Measurements from ENCODE around the gene RXRA.

RXRA gene

DNA sequence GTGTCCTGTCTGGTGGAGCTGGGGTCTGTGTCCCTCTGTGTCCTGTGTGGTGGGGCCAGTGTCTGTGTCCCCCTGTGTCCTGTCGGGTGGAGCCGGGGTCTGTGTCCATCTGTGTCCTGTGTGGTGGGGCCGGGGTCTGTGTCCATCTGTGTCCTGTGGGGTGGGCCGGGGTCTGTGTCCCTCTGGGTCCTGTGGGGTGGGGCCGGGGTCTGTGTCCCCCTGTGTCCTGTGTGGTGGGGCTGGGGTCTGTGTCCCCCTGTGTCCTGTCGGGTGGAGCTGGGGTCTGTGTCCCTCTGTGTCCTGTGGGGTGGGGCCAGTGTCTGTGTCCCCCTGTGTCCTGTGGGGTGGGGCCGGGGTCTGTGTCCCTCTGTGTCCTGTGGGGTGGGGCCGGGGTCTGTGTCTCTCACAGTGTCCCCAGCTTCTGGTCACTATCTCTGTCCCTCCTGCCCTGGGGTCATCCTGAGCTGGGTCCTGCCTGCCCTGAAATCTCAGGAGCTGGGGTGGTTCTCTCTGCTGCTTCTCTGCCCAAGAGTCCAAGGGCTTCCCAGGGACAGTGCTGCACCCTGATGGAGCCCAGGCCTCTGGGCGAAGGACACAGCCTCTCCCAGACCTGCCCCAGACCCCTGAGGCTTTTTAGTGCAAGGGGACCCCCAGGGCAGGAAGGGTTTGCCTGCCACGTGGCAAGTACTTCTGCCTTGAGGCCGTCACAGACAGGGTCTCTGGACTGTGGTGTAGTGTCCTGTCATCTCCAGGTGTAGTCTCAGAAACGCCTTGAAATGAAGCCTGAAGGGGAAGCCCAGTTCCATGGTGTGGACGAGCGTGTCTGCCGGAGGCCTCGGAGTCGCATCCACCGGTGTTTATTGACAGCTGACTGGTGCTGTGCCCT is 131.3 kb downstream of the RXRA start:
- no peak for FAIRE-seq

- no peak for FAIRE-seq
Measured at GRCh38 chr9:134458207-134459108, 132.2 kb downstream of the RXRA start.

DNA sequence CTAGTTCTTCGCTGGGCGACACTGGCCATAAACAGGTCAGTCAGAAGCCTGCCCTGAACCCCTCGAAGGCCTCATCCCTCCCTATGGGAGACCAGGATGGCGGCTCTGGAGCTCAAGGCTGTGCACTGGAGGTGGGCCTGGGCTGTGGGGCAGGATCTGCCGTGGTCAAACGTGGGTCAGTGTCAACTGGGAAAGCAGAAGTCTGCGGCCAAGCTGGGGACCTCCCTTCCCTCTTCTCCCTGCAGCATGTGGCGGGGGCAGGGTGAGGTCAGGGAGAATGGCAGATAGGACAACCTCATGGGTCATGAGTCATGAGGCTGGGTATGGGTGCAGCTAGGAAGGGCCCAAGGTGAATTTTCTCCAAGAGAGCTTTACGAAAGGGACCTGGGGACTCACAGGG is 132.9 kb downstream of the RXRA start:
- no peak for FAIRE-seq

GRCh38 chr9:134459573-134459972 is 133.3 kb downstream of the RXRA start:
- FAIRE-seq, result no peak

- FAIRE-seq, result no peak
Measured at GRCh38 chr9:134460206-134460605, 134.0 kb downstream of the RXRA start.

- FAIRE-seq, result no peak
Measured at GRCh38 chr9:134460896-134461295, 134.6 kb downstream of the RXRA start.

GRCh38 chr9:134461426-134461982 is 135.2 kb downstream of the RXRA start:
- FAIRE-seq, result no peak

DNA sequence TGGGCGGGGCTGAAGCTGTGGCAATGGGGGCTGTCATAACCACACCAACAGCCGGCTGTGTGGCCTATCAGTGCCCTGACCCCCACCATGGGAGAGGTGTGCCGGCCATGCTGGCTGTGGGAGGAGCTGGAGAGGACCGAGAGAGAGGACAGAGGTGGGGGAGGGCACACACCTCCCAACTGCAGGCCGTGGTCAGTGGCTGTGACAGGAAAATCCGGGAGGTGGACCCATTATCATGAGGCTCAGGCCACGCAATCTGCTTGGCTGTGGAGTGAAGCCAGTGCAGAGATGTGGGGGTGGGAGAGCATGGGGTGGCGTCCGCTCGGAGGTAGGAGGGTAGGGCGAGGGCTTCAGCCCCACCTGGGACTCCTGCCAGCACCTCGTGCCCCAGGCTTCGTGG is 136.1 kb downstream of the RXRA start:
- FAIRE-seq, result no peak

GRCh38 chr9:134463280-134463679 is 137.0 kb downstream of the RXRA start:
- FAIRE-seq, result no peak

DNA sequence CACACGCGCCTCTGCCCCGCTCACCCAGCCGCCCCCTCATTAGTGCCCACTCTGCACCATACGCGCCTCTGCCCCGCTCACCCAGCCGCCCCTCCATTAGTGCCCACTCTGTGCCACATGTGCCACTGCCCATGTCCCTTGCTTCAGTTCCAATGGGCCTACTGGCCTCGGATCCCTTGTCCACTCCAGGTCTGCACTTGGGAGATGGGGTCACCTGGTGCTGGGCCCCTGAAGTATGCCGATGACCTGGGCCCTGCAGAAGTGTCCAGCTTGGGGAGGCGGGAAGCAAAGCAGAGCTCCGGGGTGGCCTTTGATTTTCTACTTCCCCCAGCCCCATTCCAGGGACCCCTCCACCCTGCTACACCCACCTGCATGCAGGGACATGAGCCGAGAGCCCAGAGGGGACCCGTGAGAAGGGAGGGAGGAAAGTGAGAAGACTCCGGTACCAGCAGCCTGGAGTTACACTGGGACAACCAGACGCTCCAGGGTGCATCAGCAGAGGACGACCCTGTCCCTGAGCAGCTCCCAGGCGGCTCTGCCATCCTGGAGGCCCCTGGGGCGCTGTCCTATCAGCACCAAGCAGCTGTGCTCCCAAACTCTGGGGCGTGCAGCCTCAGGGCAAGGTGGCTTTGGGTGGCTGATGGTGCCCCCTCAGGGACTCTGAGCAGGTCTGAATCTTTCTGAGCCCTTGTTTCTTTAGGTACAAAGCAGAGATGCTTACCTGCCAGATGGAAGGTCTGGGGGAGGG is 140.8 kb downstream of the RXRA start:
- FAIRE-seq, result no peak

DNA sequence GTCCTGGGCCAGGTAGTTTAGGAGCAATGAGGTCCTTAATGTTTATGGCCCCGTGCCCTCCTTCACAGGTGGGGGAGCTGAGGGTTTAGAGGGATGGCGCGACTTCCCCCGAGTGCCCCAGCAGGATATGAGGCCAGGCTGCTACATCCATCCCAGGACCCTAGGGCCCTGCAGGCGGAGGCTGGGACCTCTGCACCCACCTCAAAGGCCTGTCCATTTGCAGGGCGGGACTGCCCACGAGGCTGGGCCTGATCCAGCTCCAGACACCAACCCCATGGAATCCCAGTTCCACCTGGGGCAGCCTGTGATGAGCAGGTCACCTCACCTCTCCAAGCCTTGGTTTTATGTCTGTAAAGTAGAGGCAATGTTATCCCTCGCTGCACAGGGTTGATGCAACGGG is 142.1 kb downstream of the RXRA start:
- FAIRE-seq, result no peak

DNA sequence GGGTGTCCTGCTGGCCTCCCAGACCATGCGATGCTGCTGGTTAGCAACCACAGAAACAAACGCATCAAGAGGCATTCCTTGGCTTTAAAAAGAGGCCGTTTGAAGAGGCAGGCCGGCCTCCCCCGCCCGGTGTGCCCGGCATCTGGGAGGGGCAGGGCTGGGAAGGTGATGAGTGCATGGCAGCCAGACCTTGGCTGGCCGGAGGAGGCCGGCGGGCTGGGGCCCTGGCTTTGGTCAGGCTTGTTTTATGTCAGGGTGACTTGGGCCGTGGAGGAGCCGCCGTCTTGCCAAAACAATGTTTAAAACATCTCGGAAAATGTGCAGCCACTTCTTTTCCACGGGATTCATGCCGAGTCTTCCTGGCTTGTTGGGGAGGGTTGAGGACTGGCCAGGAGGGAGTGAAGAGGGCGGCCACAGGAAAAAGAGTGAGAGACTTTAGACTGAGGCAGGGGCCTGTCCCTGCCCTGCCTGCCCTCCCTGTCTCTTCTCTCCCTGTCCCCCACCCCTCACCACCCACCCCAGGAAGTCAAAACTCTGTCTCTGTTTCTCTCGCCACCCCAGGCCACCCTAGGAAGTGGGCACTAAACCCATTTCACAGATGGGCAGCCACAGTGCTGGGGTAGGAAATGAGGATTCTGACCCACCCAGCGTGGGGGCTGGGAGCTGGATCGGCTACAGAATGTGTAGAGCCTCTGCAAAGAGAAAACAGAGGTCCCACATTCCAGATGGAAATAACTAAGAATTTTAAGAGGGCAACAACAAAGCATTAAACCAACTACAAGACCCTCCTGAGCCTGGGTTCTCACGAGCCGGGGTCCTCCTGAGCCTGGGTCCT is 143.0 kb downstream of the RXRA start:
- no peak for FAIRE-seq

DNA sequence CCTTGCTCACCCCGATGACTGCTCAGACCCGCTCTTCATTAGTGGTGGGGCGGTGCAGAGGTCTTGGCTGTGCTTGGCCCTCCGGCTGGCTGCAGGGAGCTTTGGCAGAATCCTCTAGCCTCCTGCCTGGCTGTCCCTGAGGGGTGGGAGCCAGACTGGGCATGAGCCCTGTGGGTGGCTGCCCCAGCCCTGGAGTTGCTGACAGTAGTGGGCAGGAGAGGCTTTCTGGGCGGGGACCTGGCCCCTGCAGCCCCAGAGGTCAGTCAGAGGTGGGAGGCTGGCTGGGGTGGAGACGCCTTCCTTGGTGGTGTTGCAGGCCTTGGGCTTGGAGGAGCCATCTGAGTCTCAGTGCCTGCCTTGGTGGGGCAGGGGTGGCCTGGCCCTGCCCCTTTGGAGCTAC is 146.0 kb downstream of the RXRA start:
- FAIRE-seq, result no peak

GRCh38 chr9:134473141-134474054 is 147.1 kb downstream of the RXRA start:
- FAIRE-seq, result no peak

- FAIRE-seq, result no peak
Measured at GRCh38 chr9:134474055-134474370, 147.8 kb downstream of the RXRA start.

DNA sequence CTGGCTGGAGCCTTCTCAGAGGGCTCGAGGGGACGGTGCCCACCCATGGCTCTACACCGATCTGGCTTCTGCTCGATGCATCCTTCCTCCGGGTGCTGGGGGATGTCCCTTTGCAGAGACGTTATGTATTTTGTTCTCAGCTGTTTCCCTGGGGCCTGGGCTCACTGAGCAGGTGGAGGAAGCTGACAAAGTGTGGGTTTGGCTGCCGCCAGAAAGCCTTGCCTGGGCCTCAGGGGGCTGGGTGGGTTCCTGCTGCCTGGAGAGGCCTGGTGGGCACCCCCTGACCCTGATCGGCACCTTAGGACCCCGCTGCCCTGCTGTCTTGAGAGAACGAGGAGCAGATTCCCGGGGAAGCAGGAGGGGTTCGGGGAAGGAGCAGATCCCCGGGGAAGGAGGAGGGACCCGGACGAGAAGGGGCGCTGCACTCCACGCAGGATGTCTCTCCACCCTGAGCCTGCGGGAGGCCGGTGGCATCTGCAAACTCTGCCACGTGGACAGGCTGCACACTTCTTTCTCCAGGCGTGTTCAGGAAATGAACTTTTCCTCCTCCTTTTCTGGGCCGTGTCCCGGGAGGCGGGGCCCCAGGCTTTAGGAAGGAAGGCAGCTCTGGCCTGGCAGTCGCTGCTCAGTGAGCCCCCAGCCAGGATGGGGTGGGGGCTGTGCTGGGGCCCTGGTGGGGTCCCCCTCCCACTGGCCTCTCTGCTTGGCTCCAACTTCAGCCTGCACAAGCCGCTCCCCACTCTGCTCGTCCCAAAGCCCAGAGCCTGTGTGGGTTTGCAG is 148.9 kb downstream of the RXRA start:
- FAIRE-seq, result no peak

- no peak for FAIRE-seq
Measured at GRCh38 chr9:134476272-134476941, 150.2 kb downstream of the RXRA start.

- FAIRE-seq, result no peak
Measured at GRCh38 chr9:134476942-134477335, 150.7 kb downstream of the RXRA start.

GRCh38 chr9:134477342-134477925 is 151.2 kb downstream of the RXRA start:
- FAIRE-seq, result no peak
